ENCODE results near the gene APC.

- no peak for TF ChIP-seq EP300 (IDR thresholded peaks at IDR 0.05)
- TF ChIP-seq CTCF (IDR thresholded peaks at IDR 0.05), result no peak
- no peak for TF ChIP-seq POLR2AphosphoS5 (IDR thresholded peaks at IDR 0.05)
Observed at GRCh38 chr5:112691339-112691680, 46.4 kb upstream of the APC start.

Measured in esophagus muscularis mucosa (tissue), 4 donors.